ENCODE measurements around the gene PSMD6.
A peak's percentile ranks its signal among the peaks of the same experiment; 100 is the strongest.

Gene PSMD6

DNA sequence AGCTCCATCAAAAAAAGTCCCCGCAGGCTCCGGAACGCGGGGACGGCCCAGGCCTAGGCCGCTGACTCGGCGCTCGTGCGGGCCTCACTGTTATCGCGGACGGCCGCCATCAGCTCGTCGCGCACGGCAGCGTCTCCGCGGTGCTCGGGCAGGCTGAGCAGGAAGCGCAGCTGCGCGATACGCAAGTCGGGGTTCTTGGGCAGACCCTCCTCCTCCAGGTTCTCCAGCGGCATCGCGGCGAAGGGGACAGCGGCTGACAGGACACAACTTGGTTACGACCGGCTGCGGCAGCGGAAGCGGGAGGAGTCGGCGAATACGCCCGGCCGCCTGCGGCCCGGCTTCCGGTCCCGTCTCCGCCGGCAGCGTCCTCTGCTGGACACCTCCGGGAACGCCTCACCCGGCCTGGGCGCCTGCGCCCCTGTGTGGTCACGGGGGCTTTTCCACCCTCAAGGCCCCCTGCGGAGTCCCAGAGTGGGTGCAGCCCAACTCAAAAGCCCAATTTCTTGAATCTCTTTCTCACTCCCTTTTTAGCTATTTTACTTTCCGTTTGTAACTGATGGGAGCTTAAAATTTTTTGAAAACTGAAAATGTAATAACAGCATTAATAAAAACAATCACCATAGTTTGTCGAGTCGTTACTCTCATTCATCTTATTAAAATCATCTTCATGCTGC lies at the start of gene PSMD6:
Gene PSMD6 (minus strand): TSS at position 308 of the 674 bp plus-strand sequence. CDS start 75 bp downstream, at position 233.
- peak; percentile 82 to 85 for DNase-seq

DNA sequence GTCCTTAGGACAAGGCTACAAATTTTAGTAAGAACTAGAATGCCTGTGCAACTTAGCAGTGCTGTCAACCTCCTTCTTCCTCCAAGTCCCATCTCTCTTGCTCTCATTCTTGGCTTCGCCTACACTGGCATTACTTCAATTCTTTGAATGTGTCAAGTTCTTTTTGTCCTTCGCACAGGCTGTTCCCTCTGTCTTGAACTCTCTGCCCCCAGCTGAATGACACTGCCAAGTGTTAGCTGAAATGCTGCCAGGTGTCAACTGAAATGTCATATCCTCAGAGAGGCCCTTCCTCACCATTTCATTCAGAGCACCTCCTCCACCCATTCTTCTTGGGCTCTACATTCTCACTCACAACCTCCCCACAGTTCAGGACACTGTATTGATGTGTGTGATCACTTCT lies 48.8 kb upstream of the PSMD6 start:
- peak in 1 of 2 donors; percentile 18 for DNase-seq

DNA sequence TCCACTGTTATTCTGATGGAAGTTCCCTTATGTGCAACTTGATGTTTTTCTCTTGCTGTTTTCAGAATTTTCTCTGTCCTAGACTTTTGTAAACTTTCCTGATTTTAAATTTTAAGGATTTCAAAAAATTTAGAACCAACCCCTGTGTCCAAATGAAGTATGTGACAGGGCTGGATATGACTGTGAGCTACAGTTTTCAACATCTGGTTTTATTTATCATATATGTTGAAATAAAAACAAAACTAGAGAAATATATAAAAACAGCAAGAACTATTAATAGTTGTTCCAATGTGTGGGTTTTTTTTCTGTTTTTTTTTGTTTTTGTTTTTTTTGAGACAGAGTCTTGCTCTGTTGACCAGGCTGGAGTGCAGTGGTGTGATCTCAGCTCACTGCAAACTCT lies 47.4 kb upstream of the PSMD6 start:
- DNase-seq = no peak

DNA sequence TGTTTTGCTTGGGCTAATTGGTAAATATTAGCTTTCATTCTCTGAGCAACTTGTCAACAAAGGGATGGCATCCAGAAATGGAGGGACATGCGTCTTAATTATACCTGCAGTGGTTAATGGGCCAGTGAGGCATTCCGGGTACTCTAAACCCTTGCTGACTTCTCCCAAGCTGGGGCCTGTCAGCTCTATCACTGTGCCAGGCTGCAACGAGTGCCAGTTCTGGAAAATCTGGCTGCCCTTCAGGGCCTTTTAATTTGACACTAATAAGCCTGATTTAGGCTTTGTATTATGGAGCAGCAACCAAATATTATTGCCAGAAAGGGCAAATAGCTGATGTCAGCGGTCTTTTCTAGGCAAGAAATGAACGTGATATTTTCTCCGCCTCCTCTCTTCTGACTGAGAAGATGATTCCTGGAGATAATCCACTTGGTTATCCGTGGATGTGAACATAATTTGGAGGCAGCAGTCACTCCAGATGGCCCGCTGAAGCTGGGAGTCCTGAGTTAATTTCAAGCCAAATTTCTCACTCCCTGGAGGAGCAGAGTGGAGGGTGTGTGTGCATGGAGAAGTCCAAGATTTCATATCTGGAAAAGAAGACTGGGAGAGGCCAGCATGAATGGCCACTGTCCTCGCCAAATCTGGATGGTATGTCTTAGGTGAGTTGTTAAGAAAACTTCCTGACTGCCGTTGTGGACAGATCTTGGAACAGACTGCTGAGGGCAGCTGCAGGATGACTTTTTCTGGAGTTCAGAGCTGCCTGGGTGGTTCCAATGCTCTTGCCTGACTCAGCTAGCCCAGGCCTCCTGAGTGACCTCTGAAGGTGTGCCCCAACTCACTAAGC lies 44.4 kb upstream of the PSMD6 start:
- DNase-seq = no peak

DNA sequence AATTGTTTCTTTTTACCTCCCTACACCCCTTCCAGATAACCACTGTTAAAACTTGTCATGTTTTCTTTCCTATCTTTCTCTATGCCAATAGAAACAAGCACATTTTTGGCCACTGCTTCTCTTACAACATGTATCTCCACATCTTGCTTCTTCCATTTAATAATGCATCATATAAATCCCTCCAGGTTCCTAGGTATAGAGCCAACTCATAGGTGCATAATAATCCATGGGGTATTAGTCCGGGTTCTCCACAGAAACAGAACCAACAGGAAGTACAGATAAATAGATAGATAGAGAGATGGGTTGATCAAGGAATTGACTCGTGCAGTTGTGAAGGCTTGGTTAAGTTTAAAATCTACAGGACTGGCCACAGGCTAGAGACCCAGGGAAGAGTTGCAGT lies 41.5 kb upstream of the PSMD6 start:
- DNase-seq = no peak

DNA sequence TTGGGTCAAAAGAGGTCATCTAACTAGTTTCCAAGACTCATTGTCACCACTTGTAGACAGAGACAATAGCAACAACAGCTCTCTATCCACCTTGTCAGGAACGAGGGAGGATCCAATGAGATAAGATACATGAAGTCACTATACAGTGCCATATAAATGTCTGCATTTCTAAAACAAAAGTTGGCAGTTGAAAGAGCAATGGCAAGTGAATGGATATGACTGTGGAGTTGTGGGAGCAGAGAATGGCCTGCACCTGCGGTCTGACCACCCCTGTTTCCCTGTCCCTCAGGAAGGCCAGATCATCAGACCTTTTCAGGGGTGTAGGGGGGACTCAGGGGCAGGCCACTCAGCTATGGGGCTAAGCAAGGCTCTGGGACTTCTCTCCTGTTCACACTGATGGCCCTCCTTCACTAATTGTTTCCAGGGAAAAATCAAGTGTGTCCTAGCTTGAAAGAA lies 40.7 kb upstream of the PSMD6 start:
- DNase-seq = no peak

DNA sequence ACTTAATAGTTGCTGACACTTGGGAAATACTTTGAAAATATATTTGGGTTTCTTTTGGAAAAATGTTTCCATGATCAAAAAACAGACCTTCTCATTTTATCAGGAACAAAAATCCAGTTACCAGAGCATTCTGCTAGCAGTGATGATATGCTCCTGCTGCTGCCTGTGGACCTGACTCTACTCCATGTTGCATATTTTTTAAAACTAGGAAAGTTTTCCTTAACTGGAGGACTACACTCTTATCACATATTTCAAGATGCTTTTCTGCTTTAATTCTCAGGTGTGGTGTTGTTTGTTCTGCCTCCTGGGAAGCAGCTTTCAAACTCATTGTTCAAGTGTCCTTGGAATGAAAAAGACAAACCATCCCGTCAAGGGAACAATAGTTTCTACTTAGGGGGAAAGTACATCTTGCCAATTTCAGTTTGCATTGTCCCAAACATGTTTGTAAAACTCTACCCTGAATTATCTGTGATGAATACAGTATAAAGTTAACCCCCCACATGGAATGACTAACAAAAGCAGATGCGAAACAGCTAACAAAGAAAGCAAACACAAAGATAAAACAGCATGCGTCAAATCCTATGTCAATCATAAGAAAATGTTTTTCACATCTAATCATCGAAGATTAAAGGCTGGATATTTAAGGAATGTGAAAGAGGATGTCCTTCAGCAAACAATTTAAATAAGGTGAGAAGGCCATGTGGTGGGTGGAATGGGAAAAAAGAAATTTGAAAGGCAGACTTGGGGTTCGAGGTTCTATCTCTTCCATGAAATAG lies 40.1 kb upstream of the PSMD6 start:
- no peak for DNase-seq

DNA sequence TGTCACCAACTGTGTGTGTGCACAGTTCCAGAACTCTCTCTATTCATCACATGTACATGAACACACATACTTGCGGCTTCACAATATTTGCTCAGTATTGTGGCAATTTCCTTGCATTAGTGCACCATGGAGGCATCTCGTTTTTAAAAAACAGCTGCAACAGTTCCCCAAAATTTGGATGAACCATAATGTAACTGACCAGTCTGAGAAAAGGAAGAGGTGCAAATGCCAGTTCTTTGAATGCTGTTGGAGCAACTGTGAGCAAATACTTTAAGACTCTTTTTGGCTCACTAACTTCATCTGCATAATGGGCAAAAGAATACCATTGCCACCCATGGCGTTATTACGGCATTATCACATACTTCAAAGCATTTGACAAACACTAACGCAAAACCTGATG lies 38.3 kb upstream of the PSMD6 start:
- DNase-seq = no peak

DNA sequence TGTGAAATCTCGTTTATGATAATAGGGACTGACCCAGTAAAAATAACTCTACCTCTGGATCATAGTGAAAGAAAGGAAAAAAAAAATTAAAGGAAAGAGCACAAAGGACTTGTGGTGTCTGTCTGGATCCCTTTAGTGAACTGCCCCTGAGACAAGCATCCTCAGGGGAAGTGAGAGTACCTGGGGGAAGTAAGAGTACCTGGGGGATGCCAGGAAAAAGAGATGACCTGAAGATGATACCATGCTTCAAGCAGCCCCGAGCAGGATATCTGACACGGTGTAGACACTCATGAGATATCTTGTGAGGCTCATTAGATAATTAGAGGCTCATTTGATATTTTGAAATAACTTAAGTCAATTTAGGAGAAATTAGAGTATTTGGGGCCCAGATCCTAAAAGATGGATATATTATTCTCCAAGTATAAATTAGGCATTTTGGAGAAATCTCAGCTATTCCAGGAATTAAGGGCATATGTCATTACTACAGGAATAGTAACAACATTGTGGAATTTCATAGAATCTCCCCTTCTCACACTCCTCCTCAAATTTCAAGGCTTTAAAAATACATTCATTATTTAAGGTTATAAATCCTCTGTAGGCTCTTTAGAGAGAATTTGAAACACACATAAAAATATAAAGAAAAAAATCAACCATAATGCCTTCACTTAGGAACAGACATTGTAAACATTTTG lies 36.3 kb upstream of the PSMD6 start:
- no peak for DNase-seq

DNA sequence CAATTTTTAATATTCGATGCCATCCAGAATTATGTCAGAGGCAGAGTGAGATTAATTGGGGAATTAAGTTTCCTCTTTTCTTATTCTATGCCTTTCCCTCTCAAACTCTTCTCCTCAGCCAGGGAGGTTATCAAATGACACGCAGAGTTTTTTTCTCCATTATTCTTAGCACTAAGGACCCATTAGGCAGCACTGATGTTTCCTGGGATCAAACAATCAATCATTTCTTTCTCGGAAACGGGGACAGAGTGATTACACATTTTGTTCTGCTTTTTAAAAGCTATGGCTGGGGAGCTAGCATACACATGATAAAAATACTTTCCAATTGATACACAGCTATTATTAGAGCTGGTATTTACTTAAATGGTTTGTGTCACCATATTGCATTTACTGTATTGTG lies 35.3 kb upstream of the PSMD6 start:
- DNase-seq = no peak

DNA sequence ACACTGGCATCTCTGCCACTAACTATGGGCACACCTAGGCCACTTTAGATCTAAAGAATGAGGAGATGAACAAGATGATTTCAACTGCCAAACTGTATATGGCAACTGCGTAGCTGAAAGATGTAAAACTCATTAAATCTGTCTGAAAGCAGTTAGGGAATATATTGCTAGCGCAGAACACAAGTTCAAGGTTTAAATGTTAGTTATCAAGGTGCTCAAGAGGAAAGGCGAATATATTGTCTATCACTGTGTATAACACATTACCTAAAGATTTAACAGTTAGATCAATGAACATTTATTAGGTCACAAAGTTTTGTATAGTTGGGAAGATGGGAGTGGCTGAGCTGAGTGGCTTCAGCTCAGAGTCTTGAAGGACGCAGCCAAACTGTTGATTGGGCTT lies 33.9 kb upstream of the PSMD6 start:
- no peak for DNase-seq

DNA sequence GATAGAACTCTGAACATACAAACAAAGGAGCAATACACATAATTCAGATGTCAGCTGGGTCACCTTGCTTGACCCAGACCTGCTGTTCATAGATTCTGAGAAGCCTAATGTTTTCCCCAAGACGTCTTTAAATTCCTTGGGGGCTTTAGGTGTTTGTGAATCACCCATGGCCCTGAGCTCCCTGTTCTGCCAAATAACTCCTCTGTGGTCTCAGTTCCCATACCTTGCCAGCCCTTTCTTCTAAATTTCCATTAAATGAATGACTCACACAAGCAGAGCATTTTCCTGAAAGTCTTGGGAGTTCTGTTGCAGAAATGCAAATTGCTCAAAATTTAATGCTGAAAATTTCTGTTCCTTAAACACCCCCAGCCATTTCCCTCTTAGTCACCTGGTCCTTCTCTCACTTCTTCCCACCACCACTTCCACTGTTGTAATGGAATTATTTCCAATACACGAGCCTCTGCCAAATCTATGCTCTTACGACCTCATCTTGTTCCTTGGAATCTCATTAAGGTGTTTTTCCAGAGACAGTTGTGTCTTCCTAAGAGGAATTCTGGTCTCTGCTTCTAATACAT lies 33.4 kb upstream of the PSMD6 start:
- DNase-seq = no peak

DNA sequence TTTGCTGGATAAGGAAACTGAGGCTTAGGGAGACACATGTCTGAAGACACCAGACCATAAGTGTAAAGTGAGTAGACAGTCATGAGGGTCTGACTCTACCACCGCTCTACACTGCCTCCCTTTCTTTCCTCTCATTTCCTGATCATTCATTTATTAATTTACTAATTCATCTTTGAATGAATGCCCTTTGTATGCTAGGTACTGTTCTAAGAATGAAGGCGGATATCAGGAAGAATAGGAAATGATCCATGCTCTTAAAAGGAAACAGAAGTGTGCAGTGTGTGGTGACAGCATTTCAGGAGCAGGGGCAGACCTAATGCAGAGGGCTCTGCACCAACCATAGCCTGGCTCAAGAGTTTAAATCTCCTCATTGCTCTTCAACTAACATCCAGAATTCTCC lies 31.8 kb upstream of the PSMD6 start:
- no peak for DNase-seq

DNA sequence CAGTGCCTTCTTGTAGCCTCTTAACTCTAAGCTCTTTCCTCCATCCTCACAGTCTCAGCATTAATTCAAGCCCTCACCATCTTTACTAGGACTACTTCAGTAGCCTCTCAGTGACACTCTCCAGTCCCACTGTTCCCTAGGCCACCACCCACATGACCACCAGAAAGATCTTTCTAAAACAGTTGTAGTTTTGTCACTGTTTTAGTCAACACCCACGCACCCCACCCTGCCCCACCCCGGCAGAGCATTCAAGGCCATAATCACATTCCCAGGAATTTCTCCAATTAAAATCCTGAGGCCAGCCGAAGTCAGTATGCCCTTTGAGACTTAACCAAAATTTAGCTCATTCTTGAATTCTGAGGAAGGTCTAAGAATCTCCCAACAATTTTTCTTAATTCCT lies 31.2 kb upstream of the PSMD6 start:
- DNase-seq = no peak

DNA sequence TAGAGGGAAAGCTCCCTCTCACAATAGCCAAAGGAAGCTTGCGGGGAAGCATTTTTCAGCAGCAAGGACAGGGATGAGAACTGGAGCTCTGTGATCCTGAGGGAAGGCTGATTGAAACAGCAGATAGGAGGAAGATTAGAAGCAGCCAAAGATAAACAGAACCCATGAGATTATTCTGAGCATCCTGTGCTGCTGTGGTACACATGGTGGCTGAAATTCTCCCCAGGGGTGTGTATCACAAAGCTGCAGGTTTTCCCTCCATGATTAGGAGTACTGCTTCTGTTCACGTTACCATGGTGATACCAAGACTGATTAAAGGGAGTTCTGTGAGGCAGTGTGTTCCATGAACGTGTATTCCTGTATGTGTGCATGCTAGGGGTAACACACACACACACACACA lies 30.3 kb upstream of the PSMD6 start:
- peak in 1 of 2 donors; percentile 6 for DNase-seq

DNA sequence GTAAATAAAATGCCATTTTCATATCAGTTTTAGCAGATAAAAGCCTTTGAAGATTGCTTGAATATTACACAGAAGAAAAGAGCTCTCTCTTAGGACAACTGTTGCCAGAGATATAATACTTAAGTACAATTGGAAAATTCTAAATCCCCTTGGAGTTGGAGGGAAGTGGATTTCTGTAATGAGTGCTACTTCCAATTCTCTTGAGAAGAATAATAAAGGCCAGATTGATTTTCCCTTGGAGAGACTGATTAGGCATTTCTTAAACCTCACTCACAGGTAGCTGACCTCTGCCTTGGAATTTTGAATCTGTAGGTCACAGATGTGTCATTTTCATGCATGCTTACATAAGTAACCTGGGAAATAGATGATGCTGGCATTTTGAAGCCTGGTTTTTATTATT lies 29.8 kb upstream of the PSMD6 start:
- DNase-seq = no peak

DNA sequence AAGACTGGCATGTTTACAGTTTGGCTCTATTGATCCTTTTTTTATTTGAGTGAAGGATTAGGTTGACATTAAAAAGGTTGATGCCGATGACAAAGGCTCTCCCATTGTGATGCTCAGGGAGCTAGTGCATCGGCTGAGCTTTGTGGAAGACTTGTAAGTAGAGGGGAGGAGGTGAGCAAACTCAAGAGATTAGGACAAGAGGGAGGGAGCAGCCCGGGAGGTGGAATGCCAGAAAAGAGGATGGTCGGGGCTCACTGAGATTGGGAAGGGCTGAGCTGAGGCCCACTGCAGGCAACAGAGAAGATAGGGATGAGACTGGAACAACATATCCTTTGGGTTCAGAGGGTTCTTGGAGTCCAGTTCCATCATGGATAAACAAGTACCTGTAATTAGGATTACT lies 26.5 kb upstream of the PSMD6 start:
- DNase-seq = no peak

DNA sequence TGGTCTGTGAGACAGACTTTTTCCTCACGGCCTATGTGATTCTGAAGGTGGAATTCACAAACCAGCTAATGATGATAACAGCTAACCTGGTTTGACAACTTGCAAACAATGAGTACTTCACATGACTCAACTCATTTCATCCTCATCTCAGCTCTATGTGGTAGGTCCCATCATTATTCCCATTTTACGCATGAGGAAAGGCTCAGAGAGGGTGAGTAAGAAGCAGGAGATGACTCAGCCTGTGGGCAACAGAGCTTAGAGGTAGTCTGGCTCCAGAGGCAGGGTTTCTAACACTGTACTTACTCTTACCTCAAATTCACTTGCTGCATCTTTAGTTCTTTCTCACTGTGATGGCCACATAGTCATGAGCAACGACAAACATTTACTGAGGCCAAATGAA lies 25.8 kb upstream of the PSMD6 start:
- DNase-seq = no peak

DNA sequence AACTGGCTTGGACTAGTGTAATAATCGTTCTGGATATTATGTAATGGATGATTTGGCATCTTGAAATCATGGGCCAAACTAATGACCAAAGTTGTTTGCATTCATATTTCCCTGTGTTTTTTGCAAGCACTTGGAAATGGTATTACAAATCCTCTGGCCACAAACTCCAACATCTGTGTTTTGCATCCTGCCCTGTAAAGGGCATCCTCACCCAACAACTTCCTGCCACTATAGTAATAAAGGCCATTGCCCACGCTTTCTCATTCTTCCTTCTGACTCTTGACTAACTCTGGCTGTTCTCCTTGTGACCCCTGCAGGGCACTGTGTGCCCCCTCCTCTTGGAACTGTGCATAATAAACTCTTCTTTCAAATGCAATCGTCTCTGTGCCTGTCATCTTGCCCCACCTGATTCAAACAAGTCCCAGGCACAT lies 25.4 kb upstream of the PSMD6 start:
- DNase-seq = no peak

DNA sequence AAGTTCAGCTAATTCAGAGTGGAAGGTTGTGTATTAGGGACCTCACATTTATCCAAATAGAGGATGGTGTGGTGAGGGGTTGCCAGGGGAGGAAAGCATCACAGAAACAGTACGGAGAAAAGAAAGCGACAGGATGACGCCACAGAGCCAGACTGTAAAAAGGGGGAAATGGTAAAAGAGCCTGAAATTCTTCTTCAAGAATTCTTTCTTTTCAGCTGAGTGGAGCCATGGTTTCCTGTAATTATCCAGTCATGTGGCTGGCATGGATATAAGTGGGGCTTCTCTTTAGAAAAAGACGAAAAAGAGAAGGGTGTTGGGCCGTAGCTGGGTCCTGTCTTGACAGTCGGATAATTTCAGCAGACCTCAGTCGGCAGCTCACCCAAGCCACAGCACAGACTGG lies 24.5 kb upstream of the PSMD6 start:
- no peak for DNase-seq

DNA sequence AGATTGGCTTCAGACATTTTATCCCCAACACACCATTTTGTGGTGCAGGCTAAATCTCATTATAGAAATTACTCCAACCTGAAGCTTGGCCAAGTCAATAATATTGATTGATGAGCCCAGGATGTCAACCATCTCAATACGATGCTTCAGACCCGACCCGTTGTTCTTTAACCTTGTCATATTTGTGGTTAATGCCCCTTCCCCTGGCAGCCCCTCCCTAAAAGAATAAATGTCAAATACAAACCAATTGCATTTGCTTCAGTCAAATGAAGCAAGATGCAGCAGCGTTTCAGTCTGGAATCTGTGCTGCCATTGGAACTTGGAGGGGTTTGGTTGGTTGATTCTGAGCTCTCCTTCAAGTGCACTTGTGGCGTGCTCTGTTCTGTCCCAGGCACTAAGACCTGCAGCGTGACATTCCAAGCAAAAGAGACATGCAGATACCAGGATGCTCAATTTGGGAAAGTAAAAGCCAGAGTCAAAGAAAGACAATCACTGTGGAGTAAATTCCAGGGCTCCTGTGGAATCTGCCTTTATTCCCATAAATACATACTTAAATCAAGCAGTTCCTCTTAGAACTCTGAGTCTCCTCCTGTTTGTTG lies 23.8 kb upstream of the PSMD6 start:
- DNase-seq = no peak

DNA sequence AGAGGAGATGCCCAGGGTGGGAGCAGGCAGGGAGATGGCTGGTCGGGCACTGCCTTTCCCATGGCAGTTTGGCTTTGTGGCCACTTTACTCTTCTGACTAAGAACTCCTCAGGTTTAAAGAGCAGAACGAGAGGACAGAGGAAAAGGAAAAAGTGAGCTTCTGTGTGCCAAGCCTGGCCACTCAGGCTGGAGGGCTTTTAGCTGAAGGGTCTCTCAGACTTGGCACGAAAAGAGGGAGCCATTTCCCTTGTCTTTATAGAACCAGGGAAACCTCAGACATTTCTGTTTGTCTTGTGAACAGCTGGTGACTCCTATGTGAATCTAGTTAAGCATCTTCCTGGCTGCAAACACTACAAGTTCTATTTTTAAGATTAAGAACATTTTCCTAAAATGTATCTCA lies 23.3 kb upstream of the PSMD6 start:
- DNase-seq = no peak

Measured in hippocampal formation (tissue), 2 donors.